Subcutaneous adipose tissue (tissue), 4 donors: ENCODE measurements around the gene KCNMA1. TPM values are rescaled to one million over a fixed set of nuclear protein-coding genes. Genes with fewer than 3 reads are reported as not detected.

Experiments
- CTCF ChIP-seq: fragments of 450-650 bp; IDR thresholded peaks from one replicate; pipeline ENCODE4 v1.5.1; 2016; ENCODE audit warnings: low read depth, mild to moderate bottlenecking, control low read depth, antibody characterized with exemption, moderate library complexity
- total RNA-seq, 4 donors: library from RNA; depleted of rRNA; stranded (reverse); fragments of >200 nt; gene quantifications; one replicate each; pipeline ENCODE4 v1.1.0, GENCODE V29; 2016

Gene KCNMA1
- total RNA-seq, 4 donors from 2014 or later, result 10.3 to 91.5 (median 23.8) TPM

GRCh38 chr10:77616766-77617165 is 20.8 kb downstream of the KCNMA1 start:
- no peak for TF ChIP-seq CTCF

DNA sequence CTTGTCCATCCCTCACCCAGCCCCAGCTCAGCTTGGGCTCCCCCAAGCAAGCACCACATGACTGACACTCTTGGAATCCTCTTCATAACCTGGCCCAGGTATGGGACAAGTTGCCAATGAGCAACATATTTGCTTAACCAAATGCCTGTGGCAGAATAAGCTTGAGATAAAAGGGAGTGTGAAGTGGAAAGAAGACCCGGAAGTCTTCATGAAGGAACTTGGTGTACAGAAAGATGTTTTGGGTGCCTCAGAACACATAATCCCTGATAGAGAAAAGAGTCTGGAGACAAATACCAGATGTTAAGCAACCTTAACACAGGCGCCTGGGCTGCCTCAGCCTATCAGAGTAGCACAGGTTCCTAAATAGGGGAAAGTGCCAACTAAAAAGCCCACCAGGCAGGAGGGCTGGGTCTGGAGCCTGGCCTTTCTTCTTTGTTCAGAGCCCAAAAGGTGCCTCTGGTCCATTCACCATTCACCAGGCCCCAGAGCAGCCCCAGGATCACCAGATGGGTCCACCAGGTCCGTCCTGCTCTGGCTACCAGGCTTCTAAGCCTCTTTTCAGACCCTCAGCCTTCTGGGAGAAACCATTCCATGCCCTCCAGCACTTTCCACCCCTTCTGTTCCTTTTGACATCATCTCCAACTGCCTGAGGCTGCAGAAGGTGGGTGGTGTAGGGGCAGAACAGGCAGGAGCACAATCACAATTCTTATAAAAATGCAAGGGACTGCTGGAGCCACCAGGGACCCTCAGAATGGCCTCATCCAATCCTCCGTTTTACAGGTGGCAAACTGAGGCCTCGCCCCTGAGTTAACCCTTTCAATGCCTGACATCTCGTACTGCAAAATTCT is 22.6 kb downstream of the KCNMA1 start:
- TF ChIP-seq CTCF, result no peak

GRCh38 chr10:77613476-77614130 is 24.0 kb downstream of the KCNMA1 start:
- no peak for TF ChIP-seq CTCF

DNA sequence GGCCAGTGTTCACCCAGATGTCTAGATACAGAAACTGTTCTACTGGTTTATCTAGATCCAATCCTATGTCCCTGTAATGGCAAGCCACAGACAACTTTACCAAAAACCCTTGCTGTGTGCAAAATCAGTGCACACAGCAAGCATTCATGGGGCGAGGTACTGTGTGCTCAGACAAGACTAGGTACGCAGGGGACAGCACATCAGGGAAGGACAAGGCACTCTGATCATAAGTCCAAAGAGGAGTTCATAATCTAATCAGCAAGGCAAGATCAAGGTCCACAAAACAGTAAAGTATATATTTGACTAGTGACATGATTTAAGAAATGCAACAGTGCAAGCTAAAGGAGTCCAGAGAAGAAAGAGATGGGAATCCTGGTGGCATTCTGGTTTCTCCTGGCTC is 25.9 kb downstream of the KCNMA1 start:
- no peak for TF ChIP-seq CTCF

- TF ChIP-seq CTCF, result no peak
Measured at GRCh38 chr10:77611221-77611620, 26.4 kb downstream of the KCNMA1 start.

GRCh38 chr10:77609781-77610272 is 27.8 kb downstream of the KCNMA1 start:
- no peak for TF ChIP-seq CTCF

DNA sequence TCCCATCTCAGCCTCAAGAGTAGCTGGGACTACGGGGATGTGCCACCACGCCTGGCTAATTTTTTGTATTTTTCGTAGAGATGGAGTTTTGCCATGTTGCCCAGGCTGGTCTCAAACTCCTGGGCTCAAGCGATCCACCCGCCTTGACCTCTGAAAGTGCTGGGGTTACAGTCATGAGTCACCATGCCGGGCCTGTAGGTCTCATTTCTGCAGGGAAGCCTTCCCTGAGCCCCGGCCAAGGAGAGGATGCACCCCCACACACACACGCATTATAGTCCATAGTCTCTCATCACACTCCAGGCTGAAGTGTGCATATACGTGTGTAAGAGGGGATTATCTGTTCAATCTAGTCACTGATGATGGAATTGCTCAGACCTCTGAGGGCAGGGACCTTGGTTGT is 29.3 kb downstream of the KCNMA1 start:
- no peak for TF ChIP-seq CTCF
